Measurements from ENCODE around the gene CDKAL1. TPM values are rescaled to one million over a fixed set of nuclear protein-coding genes. Genes with fewer than 3 reads are reported as not detected.
A peak's percentile ranks its signal among the peaks of the same experiment; 100 is the strongest.

The CDKAL1 gene
- total and polyA plus RNA-seq, 2 experiments from 2014 or later: 12.2 to 13.7 TPM

- Histone ChIP-seq H3K27me3 (no peaks in the 10 kb centered on the region), H3K4me1 (ENCODE audit: low read depth) (no peaks in the 10 kb centered on the region), H3K27ac (no peak overlapping the region), H3K36me3 (no peaks in the 10 kb centered on the region), H3K9me3 (ENCODE audit: low read depth) (no peaks in the 10 kb centered on the region), H3K4me3 (no peak overlapping the region)
- TF ChIP-seq CTCF (IDR thresholded peaks at IDR 0.05; ENCODE audit: low read depth, low read length): no peak
- no peak for DNase-seq (ENCODE audit: low read depth in 1 of 2, low spot score in 1 of 2)
Measured at GRCh38 chr6:20837189-20837588, 302.9 kb downstream of the CDKAL1 start.

GRCh38 chr6:20838113-20838512, 303.9 kb downstream of the CDKAL1 start:
- no peaks in the 10 kb centered on the region for H3K36me3 ChIP-seq

GRCh38 chr6:20839630-20840029, 305.4 kb downstream of the CDKAL1 start:
- DNase-seq (ENCODE audit: low read depth in 1 of 2, low spot score in 1 of 2): no peak
- no peak overlapping the region for H3K4me3 ChIP-seq

More at GRCh38 chr6:20838113-20838512, 303.9 kb downstream of the CDKAL1 start:
- H3K27ac ChIP-seq: no peak overlapping the region
- no peak overlapping the region for H3K4me3 ChIP-seq
- H3K4me1 ChIP-seq (ENCODE audit: low read depth): no peaks in the 10 kb centered on the region
- H3K9me3 ChIP-seq (ENCODE audit: low read depth): no peaks in the 10 kb centered on the region
- TF ChIP-seq CTCF (IDR thresholded peaks at IDR 0.05; ENCODE audit: low read depth, low read length): no peak
- H3K27me3 ChIP-seq: no peaks in the 10 kb centered on the region
- DNase-seq (ENCODE audit: low read depth in 1 of 2, low spot score in 1 of 2): no peak

GRCh38 chr6:20840675-20841074, 306.4 kb downstream of the CDKAL1 start:
- Histone ChIP-seq H3K27ac (no peak overlapping the region), H3K4me1 (ENCODE audit: low read depth) (no peaks in the 10 kb centered on the region), H3K9me3 (ENCODE audit: low read depth) (no peaks in the 10 kb centered on the region), H3K4me3 (no peak overlapping the region), H3K27me3 (no peaks in the 10 kb centered on the region), H3K36me3 (no peaks in the 10 kb centered on the region)
- no peak for TF ChIP-seq CTCF (IDR thresholded peaks at IDR 0.05; ENCODE audit: low read depth, low read length)
- DNase-seq (ENCODE audit: low read depth in 1 of 2, low spot score in 1 of 2): peak in 1 of 2 donors; percentile 69

More at GRCh38 chr6:20839630-20840029, 305.4 kb downstream of the CDKAL1 start:
- H3K27ac ChIP-seq: no peak overlapping the region
- no peaks in the 10 kb centered on the region for H3K36me3 ChIP-seq
- TF ChIP-seq CTCF (IDR thresholded peaks at IDR 0.05; ENCODE audit: low read depth, low read length): no peak
- H3K27me3 ChIP-seq: no peaks in the 10 kb centered on the region
- H3K4me1 ChIP-seq (ENCODE audit: low read depth): no peaks in the 10 kb centered on the region
- H3K9me3 ChIP-seq (ENCODE audit: low read depth): no peaks in the 10 kb centered on the region

GRCh38 chr6:20841806-20842205, 307.5 kb downstream of the CDKAL1 start:
- H3K27ac ChIP-seq: no peak overlapping the region
- no peaks in the 10 kb centered on the region for H3K9me3 ChIP-seq (ENCODE audit: low read depth)
- no peaks in the 10 kb centered on the region for H3K36me3 ChIP-seq
- DNase-seq (ENCODE audit: low read depth in 1 of 2, low spot score in 1 of 2): no peak
- no peak for TF ChIP-seq CTCF (IDR thresholded peaks at IDR 0.05; ENCODE audit: low read depth, low read length)
- H3K4me1 ChIP-seq (ENCODE audit: low read depth): no peaks in the 10 kb centered on the region
- no peak overlapping the region for H3K4me3 ChIP-seq
- no peaks in the 10 kb centered on the region for H3K27me3 ChIP-seq

- no peak overlapping the region for H3K27ac ChIP-seq
- no peak overlapping the region for H3K4me3 ChIP-seq
- DNase-seq (ENCODE audit: low read depth in 1 of 2, low spot score in 1 of 2): no peak
- H3K9me3 ChIP-seq (ENCODE audit: low read depth): no peaks in the 10 kb centered on the region
- TF ChIP-seq CTCF (IDR thresholded peaks at IDR 0.05; ENCODE audit: low read depth, low read length): no peak
- no peaks in the 10 kb centered on the region for H3K4me1 ChIP-seq (ENCODE audit: low read depth)
- H3K27me3 ChIP-seq: no peaks in the 10 kb centered on the region
- H3K36me3 ChIP-seq: no peaks in the 10 kb centered on the region
Measured at GRCh38 chr6:20845592-20845991, 311.3 kb downstream of the CDKAL1 start.

Data from cardiac muscle cell (in vitro differentiated cells and primary cell).